ENCODE measurements around the gene AUTS2.

Gene AUTS2

DNA sequence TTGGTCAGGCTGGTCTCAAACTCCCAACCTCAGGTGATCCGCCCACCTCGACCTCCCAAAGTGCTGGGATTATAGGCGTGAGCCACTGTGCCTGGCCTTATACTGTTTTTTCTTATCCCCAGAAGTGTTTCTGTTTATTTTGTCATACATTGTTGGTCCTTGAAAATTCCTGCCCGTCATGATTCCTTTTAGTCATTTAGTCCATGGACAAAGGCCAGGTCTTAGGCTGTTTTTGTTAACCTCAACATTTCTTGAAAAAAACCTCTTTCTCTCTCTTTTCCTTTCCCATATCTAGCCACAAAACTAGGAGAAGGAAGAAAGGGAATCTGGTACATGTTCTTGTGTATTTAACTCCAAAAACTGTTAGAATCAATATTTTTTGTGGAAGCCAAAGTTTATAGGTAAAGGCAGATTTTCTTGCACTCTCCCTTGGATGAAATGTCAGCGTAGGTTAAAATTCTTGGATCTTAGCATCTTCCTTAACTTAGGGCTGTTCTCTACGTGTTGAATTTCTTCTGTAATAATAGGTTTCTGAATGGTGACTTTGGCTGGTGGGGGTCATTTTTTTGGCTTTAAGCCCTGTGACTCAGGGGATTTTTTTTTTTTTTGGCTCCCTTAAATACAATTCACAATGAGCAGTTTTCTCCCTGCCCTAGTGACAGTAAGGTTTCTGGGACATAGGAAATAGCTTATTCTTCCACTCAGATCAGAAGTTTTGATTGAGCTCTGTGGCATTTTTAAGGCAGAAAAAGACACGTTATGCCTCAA lies 500.8 kb downstream of the AUTS2 start:
- DNase-seq: no peak

GRCh38 chr7:70104243-70104642 lies 506.0 kb downstream of the AUTS2 start:
- DNase-seq: no peak

- DNase-seq: no peak
Observed at GRCh38 chr7:70113078-70113477, 514.8 kb downstream of the AUTS2 start.

- no peak for DNase-seq
Observed at GRCh38 chr7:70113536-70113935, 515.3 kb downstream of the AUTS2 start.

DNA sequence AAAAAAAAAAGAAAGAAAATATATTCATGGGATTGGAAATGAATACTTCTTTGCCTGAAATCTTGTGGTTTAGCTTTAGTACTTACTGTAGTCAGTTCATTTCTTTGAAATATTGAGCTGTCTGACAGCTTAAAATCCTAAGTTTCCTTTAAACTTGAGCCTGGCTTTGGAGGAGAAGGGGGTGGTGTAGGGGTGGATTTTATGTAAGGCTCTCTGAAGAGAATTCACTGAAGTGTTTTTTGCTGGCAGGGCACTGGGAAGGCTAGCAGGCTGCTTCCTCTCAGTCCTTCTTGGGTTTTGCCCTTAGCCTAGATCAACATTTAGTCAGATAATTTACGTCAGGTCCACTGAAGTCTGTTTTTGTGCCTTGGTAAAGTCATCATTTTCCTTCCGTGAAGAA lies 516.5 kb downstream of the AUTS2 start:
- no peak for DNase-seq

- DNase-seq: no peak
Observed at GRCh38 chr7:70116244-70116643, 518.0 kb downstream of the AUTS2 start.

GRCh38 chr7:70116867-70117266 lies 518.6 kb downstream of the AUTS2 start:
- no peak for DNase-seq

DNA sequence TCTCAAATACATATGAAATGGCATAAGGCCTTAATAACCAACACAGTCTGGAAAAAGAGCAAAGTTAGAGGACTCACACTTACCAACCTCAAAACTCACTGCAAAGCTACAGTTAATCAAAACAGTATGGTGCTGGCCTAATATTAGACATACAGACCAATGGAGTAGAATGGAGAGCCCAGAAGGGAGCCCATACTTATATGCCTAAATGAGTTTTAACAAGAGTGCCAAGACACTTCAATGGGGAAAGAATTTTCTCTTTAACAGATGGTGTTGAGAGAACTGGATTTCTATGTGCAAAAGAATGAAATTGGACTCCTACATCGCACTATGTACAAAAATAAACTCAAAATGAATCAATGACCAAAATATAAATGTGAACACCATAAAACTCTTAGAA lies 522.6 kb downstream of the AUTS2 start:
- DNase-seq: no peak

DNA sequence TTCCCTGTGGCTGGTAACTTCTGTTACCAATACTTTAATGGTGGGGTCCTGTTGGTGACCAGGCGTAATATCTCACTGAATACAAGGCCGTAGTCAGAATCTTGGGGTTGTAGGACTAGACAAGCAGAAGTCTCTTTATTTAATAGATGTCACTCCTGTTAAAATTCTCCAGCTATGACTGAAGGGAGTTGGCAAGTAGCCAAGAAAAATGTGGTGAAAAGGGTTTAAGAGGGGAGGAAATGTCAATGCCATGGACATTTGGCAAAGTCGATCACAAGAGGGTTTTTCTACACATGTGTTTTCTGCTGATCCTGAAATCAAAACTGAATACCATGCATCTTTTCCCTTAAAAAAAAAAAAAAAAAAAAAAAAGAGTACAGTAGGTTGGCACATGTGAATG lies 533.5 kb downstream of the AUTS2 start:
- DNase-seq: no peak

DNA sequence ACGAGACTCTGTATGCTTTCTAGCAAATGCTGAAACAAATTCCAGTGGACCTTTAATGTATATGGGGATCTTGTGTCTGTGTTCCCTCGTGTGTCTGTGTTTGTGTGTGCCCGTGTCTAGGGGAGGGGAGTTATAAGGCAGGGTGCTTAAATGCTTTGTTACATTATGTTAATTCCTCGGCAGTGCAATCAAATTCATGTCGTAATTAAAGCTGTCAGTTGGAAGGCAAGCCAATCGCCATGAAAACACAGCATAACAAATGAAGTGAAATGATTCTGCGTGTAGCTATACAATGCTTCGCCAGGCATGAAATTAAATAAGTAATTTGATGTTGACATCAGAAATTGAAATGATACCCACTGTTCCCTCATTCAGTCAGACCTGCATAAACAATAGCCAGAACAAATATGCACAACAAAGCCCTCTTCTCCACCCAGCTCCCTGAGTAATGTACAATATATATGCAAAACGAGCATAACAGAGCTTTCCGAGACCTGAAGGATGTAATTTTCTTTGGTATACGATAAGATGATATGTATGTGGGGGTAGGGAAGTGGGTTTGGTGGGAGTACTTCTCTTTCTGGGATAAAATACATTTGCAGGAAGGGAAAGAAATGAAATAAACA lies 534.1 kb downstream of the AUTS2 start:
- DNase-seq: no peak

GRCh38 chr7:70132852-70133690 lies 534.8 kb downstream of the AUTS2 start:
- DNase-seq: no peak

DNA sequence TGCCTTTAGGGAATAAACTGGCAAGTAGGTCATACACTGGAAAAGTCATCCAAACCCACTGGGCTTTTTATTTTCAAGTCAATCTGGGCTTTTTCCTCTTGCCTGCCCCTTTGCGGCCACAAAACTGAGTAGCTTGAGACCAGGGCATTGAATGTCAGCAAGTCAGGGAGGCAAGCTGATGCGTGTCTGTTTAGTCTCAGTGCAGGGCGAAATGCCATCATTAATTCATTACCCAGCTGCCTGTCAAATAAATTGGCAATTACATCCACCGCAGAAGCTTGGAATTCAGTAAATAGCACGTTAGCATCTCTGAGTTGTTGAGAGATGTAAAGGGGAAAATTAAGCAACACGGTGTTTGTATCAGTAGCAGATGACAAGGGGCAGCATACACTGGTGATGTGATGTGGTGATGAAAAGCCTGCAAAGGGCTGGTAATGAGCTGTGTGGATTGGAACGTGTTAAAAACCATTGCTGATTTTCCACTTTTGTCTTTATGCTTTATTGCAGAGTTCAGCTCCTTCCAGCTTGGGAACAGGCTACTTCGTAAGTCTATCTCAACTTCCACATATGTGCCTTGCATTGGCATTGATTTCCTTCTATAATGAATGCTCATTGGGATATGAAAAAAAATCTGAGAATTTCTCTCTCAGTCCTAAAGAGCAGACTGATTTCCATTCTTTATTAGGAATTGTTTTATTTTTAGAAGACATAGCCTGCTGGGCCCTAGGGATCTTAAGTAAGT lies 535.9 kb downstream of the AUTS2 start:
- no peak for DNase-seq

DNA sequence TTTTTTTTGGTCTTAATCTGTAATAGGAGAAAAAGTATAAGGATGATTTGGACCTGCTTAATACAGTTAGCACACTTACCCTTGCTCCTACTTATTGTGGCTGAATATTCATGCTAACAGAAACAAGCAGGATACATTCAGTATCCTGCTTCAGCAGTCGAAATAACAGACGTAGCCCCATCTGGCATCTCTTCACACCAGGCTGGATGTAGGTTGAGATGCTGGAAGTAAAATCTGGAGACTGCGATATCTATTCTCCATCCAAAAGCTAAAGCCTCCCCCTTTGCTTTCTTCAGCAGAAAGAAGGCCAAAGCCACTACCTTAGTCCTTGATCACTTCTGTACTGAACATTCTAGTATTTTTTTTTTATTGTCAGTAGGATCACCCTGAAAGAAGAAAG lies 537.4 kb downstream of the AUTS2 start:
- DNase-seq: no peak

GRCh38 chr7:70137126-70137525 lies 538.9 kb downstream of the AUTS2 start:
- no peak for DNase-seq

DNA sequence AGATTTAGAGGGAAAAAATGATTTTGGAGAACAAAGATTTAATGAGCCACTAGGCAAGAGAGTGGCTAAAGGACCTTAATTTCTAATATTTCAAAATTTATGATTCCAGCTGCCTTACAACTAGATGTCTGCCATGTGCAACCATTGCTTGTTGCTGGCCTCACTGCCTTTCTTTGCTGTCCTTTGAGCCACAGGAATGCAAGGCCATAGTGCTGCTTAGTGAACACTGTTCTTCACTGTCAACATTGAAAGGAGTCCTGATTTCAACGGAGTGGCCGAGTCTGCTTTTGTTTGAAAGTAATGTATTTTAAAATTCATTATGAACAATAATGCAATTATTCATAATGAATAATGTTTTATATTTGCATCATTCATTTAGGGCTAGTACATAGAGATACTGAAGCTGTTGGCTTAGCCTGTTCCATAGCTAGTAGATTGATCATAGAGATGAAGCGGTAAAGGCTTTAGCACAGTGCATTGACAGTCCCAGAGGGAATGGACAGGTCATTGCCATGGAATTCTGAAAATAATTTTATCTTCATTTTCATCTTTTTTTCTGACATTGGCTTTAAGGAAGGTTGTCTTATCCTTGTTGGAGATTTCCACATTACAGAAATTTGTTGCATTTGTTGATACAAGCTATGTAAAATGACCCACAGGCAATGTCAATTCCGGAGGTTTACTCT lies 544.1 kb downstream of the AUTS2 start:
- no peak for DNase-seq

GRCh38 chr7:70143075-70144044 lies 545.1 kb downstream of the AUTS2 start:
- no peak for DNase-seq

DNA sequence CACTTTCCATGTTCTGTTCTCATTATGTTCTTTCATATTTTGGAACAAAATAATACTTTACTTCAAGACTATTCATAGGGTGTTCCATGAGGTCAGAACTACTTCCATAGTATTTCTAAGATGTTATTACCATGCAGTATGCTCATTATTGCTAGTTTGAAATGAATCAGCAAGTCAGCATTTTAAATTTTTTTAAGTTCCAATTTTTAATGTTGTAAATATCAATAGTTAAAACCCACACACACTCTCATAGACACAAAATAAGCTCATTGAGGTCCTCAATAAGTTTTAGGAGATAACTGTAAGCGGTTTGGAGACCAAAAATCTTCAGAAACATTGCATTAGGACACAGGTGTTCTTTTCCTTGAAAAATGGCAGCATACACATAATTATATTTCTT lies 550.7 kb downstream of the AUTS2 start:
- no peak for DNase-seq

DNA sequence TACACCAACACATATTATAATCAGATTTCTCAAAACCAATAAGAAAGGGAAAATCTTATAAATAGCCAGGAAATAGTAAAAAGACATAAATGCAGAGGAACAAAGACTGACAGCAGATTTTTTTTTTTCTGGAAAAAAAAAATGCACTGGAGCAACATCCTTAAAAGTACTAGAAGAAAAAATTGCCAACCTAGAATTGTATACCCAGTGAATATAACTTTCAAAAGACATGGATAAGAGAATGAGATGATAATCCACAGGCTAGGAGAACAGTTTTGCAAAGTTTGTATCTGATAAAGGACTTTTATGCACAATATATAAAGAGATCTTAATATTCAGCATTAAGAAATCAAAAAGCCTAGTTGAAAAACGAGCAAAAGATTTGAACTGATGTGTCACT lies 554.0 kb downstream of the AUTS2 start:
- DNase-seq: no peak

- no peak for DNase-seq
Observed at GRCh38 chr7:70153933-70154332, 555.7 kb downstream of the AUTS2 start.

GRCh38 chr7:70154521-70155180 lies 556.4 kb downstream of the AUTS2 start:
- DNase-seq: no peak

- no peak for DNase-seq
Observed at GRCh38 chr7:70156057-70156456, 557.8 kb downstream of the AUTS2 start.

Measured in suppressor macrophage treated with lipopolysaccharide for 4 hours (primary cell).